GM06990 (cell line): ENCODE data around the gene PTPRA.

ENCODE experiments used
- DNase-seq: peaks from one replicate; pipeline ENCODE4 v3.0.0-alpha.2; 2011; ENCODE audit not compliant: insufficient read length; ENCODE audit errors: extremely low read depth
- H3K27me3 ChIP-seq: replicated peaks from 2 replicates; pipeline ENCODE4 v1.6.0; 2011; ENCODE audit warnings: low read length; ENCODE audit not compliant: control insufficient read depth, insufficient read depth
- H3K36me3 ChIP-seq: 2 replicates; pipeline ENCODE4 v1.5.1; 2011; ENCODE audit warnings: low read length; ENCODE audit not compliant: control insufficient read depth, insufficient read depth
- H3K4me3 ChIP-seq: replicated peaks from 2 replicates; pipeline ENCODE4 v1.5.1; 2011; ENCODE audit warnings: low read depth, mild to moderate bottlenecking, control low read depth, low read length
- TF ChIP-seq, protein P1 (sequence below): IDR thresholded peaks from 2 replicates; pipeline ENCODE4 v1.5.1; 2011; ENCODE audit warnings: low read length, control low read depth, mild to moderate bottlenecking, inconsistent platforms; ENCODE audit not compliant: insufficient read depth, poor library complexity, severe bottlenecking

PTPRA gene

DNA sequence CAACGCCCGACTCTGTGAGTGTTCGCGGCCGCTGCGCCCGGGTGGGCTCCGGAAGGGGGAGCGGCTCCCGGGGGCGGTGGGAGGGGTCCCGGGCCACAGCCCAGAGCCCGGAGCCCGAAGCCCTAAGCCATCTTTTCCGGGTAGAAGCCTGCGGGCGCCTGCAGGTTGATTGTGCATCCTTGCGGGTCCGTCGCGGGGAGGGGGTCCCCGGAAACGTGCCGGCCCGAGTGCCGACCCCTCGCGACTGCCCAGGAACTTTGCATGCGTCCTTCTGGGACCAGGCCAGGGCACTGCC is 413 bp downstream of the PTPRA start:
- H3K36me3 ChIP-seq = no peaks in the 10 kb centered on the region
- H3K27me3 ChIP-seq = no peaks in the 10 kb centered on the region
- peak overlapping the region; percentile 90 for H3K4me3 ChIP-seq
- no peak for DNase-seq
- TF ChIP-seq, protein P1, sequence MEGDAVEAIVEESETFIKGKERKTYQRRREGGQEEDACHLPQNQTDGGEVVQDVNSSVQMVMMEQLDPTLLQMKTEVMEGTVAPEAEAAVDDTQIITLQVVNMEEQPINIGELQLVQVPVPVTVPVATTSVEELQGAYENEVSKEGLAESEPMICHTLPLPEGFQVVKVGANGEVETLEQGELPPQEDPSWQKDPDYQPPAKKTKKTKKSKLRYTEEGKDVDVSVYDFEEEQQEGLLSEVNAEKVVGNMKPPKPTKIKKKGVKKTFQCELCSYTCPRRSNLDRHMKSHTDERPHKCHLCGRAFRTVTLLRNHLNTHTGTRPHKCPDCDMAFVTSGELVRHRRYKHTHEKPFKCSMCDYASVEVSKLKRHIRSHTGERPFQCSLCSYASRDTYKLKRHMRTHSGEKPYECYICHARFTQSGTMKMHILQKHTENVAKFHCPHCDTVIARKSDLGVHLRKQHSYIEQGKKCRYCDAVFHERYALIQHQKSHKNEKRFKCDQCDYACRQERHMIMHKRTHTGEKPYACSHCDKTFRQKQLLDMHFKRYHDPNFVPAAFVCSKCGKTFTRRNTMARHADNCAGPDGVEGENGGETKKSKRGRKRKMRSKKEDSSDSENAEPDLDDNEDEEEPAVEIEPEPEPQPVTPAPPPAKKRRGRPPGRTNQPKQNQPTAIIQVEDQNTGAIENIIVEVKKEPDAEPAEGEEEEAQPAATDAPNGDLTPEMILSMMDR = no peak

DNA sequence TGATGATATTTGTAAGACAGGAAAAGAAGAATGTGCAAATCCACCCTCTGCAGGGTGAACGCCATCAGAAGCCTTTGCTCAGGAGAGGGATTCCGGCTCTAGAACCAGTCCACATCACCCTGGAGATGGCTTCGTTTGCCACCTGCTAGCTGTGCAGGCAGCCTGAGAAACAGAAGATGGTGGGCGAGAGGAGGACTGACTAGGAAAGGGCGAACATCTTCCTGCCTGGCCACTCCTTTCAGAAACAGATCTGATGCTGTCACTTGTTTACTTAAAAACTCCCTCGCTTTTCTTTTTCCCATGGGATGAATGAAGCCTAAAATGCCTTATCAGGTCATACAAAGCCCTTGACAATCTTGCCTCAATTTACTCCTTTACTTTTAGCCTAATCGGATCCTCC is 1.2 kb downstream of the PTPRA start:
- Histone ChIP-seq H3K27me3 (no peaks in the 10 kb centered on the region), H3K36me3 (no peaks in the 10 kb centered on the region), H3K4me3 (peak overlapping the region; percentile 90)
- TF ChIP-seq, protein P1 = no peak
- DNase-seq = no peak

DNA sequence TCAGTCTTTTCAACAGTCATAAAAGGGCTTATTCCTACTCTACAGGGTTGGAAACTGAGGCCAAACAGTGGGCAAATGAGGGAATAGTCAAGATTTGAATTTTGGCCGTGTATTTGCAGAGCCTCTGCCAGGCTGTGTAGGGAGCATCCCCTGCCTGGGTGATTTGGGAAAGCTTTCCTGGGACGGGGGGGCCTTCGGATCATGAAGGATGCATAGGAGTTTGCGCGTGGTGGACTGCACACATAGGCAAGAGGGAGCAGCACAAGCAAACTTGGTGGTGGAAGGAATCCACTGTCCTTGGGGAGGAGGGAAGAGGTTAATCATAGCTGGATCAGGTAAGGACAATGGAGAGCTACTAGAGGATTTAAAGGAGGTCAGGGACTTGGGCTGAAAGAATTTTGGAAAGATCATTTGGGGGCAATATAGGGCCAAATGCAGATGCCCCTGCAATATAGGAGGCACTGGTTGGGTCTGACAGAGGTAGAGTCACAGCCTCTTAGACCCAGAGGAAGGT is 2.5 kb downstream of the PTPRA start:
- Histone ChIP-seq H3K36me3 (no peaks in the 10 kb centered on the region), H3K27me3 (no peaks in the 10 kb centered on the region), H3K4me3 (no peak overlapping the region)
- DNase-seq = no peak
- TF ChIP-seq, protein P1 = no peak

DNA sequence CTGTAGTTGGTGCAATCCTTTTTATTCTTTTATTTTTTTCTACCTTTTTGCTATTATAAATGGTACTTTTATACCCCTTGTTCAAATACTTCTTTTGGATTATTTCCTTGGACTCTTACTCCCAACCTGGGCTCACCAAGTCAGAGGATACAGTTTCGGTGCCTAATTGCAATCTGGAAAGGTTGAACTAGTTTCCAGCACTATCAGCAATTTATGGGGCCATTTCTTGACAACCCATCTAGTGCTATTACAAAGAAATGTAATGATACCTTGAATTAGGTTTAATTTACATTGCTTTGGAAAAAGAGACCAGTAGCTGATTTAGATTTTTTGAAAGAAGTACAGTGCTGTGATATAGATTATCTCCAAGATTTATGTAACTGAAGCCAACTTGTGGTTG is 5.2 kb downstream of the PTPRA start:
- no peak overlapping the region for H3K4me3 ChIP-seq
- DNase-seq = no peak
- TF ChIP-seq, protein P1 = no peak
- no peaks in the 10 kb centered on the region for H3K36me3 ChIP-seq
- H3K27me3 ChIP-seq = no peaks in the 10 kb centered on the region

DNA sequence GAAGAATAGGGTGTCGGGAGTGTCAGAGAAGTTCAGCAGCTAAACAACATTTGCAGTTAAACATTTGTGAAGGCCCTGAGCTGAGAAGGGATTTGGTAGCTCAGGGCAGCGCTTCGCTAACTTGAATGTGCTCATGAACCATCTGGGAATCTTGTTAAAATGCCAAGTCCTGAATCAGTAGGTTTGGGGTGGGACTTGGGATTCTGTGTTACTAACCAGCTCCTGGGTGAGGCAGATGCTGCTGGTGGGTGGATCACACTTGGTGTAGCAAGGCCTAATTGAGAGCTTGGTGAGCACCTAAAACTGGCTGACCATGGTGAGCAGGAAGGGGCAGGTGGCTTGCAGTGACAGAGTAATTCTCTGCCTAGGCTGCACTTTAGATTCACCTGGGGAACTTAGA is 5.9 kb downstream of the PTPRA start:
- TF ChIP-seq, protein P1 = no peak
- Histone ChIP-seq H3K27me3 (no peaks in the 10 kb centered on the region), H3K36me3 (no peaks in the 10 kb centered on the region), H3K4me3 (no peak overlapping the region)
- no peak for DNase-seq

DNA sequence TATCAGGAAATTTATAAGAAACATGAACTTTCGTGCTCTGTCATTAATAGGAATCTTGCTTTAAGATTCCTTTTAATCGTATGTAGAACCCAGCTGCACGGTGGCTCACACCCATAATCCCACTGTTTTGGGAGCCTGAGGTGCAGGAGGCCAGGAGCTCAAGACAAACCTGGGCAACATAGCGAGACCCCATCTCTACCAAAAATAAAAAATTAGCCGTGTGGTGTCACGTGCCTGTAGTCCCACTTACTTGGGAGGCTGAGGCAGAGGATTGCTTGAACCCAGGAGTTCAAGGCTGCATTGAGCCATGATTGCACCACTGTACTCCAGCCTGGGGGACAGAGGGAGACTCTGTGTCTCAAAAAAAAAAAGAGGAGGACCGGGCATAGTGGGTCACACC is 7.4 kb downstream of the PTPRA start:
- no peaks in the 10 kb centered on the region for H3K36me3 ChIP-seq
- TF ChIP-seq, protein P1 = no peak
- no peak for DNase-seq
- H3K27me3 ChIP-seq = no peaks in the 10 kb centered on the region
- H3K4me3 ChIP-seq = no peak overlapping the region
